Activated naive CD4-positive, alpha-beta T cell treated with anti-CD3 and anti-CD28 coated beads, Interleukin-2, amount 50 U/mL, for 16 hours (primary cell): Measurements from ENCODE around the gene TRPV2.
A peak's percentile ranks its signal among the peaks of the same experiment; 100 is the strongest.
"Not testable (repeated sequence)": the region's sequence is repeated elsewhere in the genome, so short reads cannot be mapped to it uniquely, and the experiment has no call there.

Experiments
- DNase-seq: peaks from one replicate; pipeline ENCODE4 v3.0.0-alpha.2; 2020

Gene TRPV2, protein sequence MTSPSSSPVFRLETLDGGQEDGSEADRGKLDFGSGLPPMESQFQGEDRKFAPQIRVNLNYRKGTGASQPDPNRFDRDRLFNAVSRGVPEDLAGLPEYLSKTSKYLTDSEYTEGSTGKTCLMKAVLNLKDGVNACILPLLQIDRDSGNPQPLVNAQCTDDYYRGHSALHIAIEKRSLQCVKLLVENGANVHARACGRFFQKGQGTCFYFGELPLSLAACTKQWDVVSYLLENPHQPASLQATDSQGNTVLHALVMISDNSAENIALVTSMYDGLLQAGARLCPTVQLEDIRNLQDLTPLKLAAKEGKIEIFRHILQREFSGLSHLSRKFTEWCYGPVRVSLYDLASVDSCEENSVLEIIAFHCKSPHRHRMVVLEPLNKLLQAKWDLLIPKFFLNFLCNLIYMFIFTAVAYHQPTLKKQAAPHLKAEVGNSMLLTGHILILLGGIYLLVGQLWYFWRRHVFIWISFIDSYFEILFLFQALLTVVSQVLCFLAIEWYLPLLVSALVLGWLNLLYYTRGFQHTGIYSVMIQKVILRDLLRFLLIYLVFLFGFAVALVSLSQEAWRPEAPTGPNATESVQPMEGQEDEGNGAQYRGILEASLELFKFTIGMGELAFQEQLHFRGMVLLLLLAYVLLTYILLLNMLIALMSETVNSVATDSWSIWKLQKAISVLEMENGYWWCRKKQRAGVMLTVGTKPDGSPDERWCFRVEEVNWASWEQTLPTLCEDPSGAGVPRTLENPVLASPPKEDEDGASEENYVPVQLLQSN

GRCh38 chr17:16415031-16415924 is at the start of gene TRPV2:
Gene TRPV2 (plus strand): TSS chr17:16415571. CDS start chr17:16417669, 2,098 bp downstream.
- peak; percentile 44 for DNase-seq

- no peak for DNase-seq
Measured at GRCh38 chr17:16371742-16372141, 43.6 kb upstream of the TRPV2 start.

- no peak for DNase-seq
Measured at GRCh38 chr17:16374146-16374938, 41.0 kb upstream of the TRPV2 start.

- DNase-seq: no peak
Measured at GRCh38 chr17:16377941-16378341, 37.4 kb upstream of the TRPV2 start.

GRCh38 chr17:16378636-16379282 is 36.6 kb upstream of the TRPV2 start:
- no peak for DNase-seq

GRCh38 chr17:16379654-16380053 is 35.7 kb upstream of the TRPV2 start:
- no peak for DNase-seq

DNA sequence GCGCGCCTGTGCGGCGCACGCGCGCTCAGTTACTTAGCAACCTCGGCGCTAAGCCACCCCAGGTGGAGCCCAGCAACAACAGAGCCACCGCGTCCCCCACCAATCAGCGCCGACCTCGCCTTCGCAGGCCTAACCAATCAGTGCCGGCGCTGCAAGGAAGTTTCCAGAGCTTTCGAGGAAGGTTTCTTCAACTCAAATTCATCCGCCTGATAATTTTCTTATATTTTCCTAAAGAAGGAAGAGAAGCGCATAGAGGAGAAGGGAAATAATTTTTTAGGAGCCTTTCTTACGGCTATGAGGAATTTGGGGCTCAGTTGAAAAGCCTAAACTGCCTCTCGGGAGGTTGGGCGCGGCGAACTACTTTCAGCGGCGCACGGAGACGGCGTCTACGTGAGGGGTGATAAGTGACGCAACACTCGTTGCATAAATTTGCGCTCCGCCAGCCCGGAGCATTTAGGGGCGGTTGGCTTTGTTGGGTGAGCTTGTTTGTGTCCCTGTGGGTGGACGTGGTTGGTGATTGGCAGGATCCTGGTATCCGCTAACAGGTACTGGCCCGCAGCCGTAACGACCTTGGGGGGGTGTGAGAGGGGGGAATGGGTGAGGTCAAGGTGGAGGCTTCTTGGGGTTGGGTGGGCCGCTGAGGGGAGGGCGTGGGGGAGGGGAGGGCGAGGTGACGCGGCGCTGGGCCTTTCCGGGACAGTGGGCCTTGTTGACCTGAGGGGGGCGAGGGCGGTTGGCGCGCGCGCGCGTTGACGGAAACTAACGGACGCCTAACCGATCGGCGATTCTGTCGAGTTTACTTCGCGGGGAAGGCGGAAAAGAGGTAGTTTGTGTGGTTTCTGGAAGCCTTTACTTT is 34.5 kb upstream of the TRPV2 start, which contains the start of gene UBB:
Gene UBB (plus strand): TSS at position 452 of the 856 bp plus-strand sequence. CDS start 817 bp downstream, outside the sequence.
- peak; percentile 94 for DNase-seq

DNA sequence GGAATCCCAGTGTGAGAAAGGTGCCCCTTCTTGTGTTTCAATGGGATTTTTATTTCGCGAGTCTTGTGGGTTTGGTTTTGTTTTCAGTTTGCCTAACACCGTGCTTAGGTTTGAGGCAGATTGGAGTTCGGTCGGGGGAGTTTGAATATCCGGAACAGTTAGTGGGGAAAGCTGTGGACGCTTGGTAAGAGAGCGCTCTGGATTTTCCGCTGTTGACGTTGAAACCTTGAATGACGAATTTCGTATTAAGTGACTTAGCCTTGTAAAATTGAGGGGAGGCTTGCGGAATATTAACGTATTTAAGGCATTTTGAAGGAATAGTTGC is 33.9 kb upstream of the TRPV2 start:
- DNase-seq: no peak

DNA sequence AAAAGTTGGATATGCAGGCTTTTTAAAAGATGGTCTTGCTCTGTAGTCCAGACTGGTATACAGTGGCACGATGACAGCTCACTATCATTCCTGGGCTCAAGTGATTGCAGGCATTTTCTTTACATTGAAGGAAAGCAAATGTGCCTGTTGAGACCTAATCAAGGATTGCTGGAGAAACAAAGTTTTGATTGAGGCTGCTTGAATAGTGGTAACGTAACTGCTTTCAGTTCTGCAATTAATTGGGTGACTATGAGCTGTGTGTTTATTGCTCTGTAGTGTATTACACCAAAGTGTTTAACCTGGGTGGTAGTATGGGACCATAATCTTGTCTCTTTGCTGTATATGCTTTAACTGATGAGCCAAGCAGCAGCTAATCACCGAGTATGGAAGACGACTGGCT is 32.2 kb upstream of the TRPV2 start:
- DNase-seq: no peak

DNA sequence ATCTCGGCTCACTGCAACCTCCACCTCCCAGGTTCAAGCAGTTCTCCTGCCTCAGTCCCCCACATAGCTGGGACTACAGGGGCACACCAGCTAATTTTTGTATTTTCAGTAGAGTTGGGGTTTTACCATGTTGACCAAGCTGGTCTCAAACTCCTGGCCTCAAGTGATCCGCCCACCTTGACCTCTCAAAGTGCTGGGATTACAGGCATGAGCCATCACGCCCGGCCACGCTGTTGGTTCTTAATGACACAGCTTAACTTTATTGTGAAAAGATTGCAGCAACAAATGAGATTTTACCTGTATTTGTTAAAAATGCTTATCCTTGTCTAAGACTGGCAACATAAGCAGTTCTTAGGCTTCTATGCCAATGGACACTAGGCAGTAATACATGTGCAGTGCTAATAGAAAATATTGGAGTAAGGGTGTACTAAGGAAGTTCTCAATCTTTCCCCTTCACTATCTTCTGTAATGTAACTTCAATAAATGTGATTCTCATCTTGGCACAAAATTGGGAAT is 31.5 kb upstream of the TRPV2 start:
- DNase-seq: no peak

DNA sequence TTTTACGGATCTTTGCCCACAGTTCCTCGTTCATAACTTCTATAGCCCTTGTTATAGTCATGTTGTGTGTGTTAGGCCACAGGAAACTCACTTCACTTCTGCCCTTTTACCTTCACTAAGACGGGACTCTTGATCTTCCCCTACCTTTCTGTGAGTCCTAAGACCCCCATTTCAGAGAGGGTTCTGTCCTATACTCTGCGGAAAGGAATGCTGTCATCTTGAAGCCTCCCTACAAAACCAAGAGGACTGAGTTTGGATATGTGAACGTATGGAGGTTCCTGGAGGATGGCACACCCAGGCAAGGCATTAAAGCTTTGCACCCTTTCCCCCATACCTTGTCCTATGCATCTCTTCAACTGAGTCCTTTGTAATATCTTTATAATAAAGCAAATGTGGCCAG is 30.8 kb upstream of the TRPV2 start:
- DNase-seq: no peak

- not testable (repeated sequence) for DNase-seq
Measured at GRCh38 chr17:16386126-16386507, 29.3 kb upstream of the TRPV2 start.

DNA sequence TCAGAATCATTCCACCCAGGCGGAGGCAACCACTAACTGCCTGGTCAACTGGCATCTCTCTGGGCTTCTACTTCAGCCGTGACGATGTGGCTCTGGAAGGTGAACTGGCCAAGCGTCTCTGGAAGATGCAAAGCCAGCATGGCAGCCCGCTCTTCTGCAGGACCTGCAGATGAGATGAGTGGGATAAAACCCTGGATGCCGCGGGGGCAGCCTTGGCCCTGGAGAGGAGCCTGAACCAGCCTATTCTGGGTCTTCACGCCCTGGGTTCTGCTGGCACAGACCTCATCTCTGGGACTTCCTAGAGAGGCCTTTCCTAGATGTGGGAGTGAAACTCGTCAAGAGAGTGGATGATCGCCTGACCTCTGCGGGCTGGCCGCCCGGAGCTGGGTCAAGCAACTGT is 23.9 kb upstream of the TRPV2 start:
- DNase-seq: no peak

GRCh38 chr17:16392491-16392890 is 22.9 kb upstream of the TRPV2 start:
- not testable (repeated sequence) for DNase-seq

DNA sequence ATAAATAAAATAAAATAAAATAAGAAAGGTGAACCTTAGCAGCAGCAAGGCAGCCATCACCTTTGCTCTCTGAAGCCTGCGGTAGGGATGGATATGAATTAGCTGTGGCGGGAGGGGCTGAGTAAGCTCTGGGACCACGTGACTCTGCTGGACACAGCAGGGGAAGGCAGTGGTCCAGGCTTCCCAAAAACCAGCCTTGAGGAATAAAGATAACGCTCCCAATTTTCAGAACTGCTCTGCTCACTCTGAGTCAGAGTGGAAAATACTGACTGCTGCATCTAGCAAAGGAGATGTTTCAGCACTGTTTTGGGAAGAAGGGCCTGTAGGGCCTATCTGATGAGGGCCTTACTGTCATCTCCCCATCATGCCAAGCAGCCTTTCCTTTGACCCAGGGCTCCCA is 19.5 kb upstream of the TRPV2 start:
- DNase-seq: not testable (repeated sequence)

- not testable (repeated sequence) for DNase-seq
Measured at GRCh38 chr17:16396693-16397092, 18.7 kb upstream of the TRPV2 start.

GRCh38 chr17:16398270-16399267 is 16.8 kb upstream of the TRPV2 start:
- DNase-seq: no peak

- DNase-seq: not testable (repeated sequence)
Measured at GRCh38 chr17:16403847-16404246, 11.5 kb upstream of the TRPV2 start.
